NCI-H1105 (cell line): ENCODE results near the gene OR10A2.
A peak's percentile ranks its signal among the peaks of the same experiment; 100 is the strongest.
"Not testable (repeated sequence)": the region's sequence is repeated elsewhere in the genome, so short reads cannot be mapped to it uniquely, and the experiment has no call there.

Experiments used
- DNase-seq: peaks from one replicate; lab custom pipeline; 2025; lab: John Stamatoyannopoulos, UW

Gene OR10A2

GRCh38 chr11:6862961-6863360 is at the start of gene OR10A2:
OR10A2 (plus strand) TSS chr11:6863057; CDS start chr11:6869755, 6,698 bp downstream.
- peak; percentile 22 for DNase-seq

- no peak for DNase-seq
These were observed 49.2 kb upstream of the OR10A2 start for GRCh38 chr11:6813656-6814055.

GRCh38 chr11:6817694-6818093 is 45.2 kb upstream of the OR10A2 start:
- no peak for DNase-seq

DNA sequence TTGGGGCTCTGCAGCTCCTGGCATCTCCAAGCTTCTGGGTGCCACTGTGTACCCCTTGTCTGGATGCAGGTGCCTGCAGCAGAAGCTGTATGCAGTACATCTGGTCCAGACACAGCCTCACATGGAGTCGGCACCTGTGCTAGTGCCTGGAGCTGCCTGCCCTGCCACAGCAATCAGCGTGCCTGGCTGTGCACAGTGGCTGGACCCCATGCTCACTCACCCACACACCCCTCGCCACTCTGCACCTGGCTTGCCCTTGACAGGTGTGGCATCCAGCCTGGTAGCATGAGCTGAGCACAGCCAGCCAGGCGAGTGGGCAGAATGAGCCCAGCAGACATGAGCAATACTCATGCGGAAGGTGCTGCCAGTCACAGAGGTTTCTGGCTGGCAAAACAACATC is 43.9 kb upstream of the OR10A2 start:
- no peak for DNase-seq

DNA sequence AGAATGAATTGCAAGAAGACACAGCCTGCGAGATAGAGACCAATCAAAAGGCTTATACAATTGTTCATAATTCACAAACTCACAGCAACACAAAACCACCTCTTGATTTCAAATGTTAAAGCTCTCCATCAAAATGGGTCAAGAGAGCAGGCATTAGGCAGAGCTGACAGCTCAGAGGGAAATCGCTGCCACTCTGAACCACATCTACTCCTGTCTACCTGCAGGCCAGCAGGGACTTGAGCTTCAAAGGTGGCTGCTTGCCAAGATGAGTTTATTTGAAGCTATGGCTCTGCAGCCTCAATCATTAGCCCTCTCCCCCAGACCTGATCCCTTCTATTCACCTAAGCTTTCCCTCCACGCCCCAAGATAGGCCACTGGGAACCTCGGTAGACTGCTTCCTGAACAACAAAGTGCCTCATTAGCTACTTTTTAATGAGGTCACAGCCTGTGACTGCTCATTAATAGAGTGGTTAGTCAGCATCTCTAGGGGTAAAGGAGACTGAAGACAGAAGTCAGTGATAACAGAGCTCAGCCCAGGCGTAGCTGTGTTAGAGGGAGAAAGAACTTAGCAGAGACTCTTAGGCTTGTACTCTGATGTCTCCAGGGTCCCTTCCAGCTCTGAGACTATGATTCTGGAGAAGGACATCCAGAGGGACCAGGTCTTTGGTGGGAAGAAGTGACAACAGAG is 38.6 kb upstream of the OR10A2 start:
- no peak for DNase-seq

GRCh38 chr11:6825231-6825744 is 37.6 kb upstream of the OR10A2 start:
- DNase-seq: no peak

DNA sequence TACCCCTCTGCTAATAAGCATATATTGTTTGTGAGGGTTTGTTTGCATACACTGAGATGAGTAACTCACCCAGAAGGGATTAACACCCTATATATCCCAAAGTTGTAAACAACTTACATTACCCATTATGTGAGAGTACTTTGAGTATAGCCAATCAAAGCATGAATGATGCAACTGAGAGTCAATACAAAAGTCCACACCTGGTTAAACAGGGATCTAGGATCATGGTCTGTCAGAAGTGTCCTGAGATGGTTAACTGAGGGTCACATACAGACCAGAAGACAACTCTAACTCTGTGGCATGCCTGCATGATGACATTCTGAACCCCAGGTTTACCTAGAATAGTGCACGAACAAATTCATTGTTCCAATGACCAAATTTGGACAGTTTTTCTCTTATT is 34.8 kb upstream of the OR10A2 start:
- DNase-seq: no peak

- DNase-seq: no peak
These were observed 29.5 kb upstream of the OR10A2 start for GRCh38 chr11:6833356-6833755.

DNA sequence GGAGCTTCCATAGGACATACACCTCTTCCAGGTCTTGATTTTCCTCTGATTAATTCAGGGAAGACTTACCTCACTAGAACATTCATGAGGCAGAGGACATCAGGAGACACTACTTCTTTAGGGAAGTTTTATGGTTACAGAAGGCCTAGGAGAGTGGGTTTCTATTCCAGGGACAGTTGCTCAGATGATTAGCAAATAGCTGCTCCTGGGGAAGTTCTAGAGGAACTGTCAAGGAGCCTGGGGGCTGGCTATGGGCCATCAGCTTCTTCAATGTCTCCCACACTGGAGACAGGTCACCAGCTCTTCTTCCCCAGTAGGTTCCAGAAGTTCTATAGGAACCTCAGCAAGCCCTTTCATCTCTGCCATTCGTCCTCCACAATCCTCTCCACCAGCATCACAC is 28.8 kb upstream of the OR10A2 start:
- no peak for DNase-seq

DNA sequence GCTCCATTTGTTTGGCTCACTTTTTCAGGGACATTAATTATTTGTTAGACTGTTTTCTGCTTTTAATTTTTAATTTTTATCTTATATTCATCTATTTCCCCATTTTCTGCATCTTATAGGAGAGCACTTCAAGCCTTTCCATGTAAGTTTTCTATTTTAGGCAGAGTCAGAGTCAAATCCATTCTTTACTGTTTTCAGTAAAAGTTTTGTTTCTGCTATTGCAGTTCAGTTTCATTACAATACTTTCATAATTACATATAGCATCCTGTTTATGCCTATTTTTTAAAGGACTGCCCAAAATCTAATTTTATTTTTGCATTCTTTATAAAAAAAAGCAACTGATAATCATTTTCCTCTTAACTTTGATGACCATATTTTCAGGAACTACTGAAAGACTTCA is 21.2 kb upstream of the OR10A2 start:
- DNase-seq: no peak

DNA sequence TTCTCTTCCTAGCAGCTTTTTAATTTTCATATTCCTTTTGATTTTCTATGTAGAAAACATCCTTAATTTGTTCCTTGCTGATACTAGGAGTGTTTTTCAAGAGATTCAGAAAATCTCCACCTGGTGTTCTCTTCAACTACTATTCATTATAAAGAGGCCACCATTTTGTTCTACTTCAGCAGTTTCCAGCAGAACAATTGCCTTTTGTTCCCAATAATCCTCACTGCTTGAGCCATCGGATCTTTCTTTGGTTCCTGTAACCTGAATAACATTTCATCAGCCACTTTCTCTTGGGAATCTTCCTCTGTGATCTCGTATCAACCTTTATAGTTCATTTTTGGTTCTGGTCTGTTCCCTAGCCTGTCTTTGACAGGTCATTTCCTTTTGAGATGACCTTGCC is 19.2 kb upstream of the OR10A2 start:
- DNase-seq: no peak

DNA sequence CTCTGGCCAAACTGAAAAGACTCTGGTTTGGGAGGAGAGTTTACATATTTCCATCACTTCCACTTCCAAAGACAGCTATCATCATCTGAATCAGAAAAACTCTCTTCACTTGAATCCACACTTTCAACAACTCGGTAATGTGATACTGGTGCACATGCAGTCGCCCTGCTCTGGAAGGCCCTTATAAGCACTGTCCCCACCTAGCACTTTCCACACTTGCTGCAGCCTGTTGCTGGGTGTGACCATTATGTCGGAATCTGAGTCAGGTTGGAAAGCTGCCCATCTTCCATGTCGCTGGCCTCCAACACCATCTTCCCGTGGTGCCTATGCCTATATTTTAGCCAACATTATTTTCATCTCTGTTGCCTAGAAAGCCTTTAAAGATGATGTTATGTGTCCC is 18.5 kb upstream of the OR10A2 start:
- no peak for DNase-seq

DNA sequence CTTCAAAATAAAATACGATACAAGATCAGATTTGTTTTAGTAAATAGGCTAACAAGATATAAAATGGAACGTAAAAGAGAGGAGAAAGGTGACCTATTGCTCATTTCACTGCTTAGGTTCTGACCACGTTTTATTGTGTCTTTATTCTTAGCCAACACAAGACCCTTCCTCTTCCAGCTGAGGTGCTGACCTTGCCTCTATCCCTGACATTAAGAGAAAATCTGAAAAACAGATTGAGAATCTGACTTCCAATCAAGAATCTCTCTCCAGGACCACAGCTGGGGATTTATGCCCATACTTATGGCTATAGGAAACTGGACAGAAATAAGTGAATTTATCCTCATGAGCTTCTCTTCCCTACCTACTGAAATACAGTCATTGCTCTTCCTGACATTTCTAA is 17.5 kb upstream of the OR10A2 start, which contains the start of gene OR10A5:
Gene OR10A5 (plus strand): TSS at position 301 of the 400 bp plus-strand sequence. CDS start 0 bp downstream, at position 301.
- no peak for DNase-seq

DNA sequence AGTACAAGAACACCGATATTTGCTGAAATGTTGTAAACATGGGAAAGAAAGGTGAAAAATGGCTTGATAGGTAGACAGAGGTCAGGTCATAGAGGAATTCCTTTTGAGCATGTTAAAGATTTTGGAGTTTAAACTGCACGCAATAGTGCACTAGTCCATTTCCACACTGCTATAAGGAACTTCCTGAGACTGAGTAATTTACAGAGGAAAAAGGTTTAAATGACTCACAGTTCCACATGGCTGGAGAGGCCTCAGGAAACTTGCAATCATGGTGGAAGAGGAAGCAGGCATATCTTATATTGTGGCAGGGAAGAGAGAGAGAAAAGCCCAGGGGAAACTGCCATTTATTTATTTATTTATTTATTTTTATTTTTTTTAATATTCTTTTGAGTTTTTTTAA is 12.3 kb upstream of the OR10A2 start:
- DNase-seq: no peak

DNA sequence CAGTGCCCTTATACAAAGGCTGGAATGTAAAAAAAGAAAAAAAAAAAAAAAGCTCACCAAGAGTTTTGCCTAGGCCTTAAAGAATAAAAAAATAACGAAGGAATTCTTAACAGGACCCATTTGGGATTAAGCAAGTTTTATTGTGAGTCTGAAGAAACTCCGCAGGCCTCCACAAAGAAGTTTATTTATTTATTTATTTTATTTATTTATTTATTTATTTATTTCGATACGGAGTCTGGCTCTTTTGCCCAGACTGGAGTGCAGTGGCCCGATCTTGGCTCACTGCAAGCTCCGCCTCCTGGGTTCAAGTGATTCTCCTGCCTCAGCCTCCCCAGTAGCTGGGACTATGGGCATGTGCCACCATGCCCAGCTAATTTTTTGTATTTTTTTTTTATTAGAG is 8.1 kb upstream of the OR10A2 start:
- DNase-seq: not testable (repeated sequence)

DNA sequence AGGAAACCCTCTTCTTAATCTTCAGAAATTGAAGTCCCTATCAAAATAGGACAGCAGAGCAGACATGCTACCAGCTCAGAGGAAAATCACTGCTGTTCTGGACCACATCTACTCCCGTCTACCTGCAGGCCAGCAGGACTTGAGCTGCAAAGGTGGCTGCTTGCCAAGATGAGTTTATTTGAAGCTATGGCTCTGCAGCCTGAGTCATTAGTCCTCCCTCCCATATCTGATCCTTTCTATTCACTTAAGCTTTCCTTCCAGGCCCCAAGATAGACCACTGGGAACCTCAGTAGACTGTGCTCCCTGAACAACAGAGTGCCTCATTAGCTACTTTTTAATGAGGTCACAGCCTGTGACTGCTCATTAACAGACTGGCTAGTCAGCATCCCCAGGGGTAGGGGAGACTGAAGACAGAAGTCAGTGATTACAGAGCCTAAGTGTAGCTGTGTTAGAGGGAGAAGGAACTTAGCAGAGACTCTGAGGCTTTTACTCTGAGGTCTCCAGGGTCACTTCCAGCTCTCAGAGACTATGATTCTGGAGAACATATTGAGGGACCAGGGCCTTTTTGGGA is 6.8 kb upstream of the OR10A2 start:
- no peak for DNase-seq

GRCh38 chr11:6856871-6857270 is 6.0 kb upstream of the OR10A2 start:
- no peak for DNase-seq

DNA sequence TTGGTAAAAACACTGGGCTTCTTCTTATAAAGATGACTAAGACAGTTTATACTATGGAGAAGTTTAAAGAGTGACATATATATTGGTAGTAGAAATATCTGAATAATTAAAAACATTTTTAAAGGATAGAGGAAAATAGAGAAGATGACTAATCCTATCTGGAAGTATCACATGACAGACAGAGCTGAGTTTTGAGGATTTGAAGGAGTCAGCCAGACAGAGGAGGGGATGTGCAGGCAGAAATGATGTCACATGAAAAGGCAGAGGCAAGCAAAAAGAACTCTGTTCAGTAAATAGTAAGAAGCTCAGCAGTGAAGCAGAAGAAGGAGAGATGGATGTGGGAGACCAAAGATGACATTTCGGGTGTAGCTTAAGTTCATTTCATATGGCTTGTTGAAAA is 1.6 kb downstream of the OR10A2 start:
- DNase-seq: no peak

- DNase-seq: no peak
These were observed 8.4 kb downstream of the OR10A2 start for GRCh38 chr11:6871278-6871677.

- no peak for DNase-seq
These were observed 12.9 kb downstream of the OR10A2 start for GRCh38 chr11:6875761-6876160.

- DNase-seq: no peak
These were observed 13.5 kb downstream of the OR10A2 start, which contains the start of gene OR10A4 for GRCh38 chr11:6876325-6876724. OR10A4 (plus strand) TSS chr11:6876625; CDS start chr11:6876648, 23 bp downstream.

- DNase-seq: no peak
These were observed 14.1 kb downstream of the OR10A2 start for GRCh38 chr11:6876914-6877313.

DNA sequence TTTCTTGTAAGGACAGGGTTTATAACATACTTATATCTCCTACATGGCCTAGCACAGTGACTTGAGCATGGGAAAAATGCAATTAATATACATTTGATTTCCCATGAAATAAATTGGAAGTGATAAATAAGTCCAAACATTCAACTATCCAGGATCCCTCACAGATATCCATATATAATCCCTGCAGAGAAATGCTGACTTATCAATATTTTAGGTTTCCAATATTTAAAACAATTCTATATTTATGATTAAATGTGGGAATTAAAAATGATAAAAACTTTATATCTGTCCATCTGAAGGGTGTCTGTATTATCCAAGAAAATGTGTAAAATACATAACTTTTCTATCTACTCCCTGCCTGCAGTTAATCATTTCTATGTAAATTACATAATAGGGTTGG is 19.9 kb downstream of the OR10A2 start:
- no peak for DNase-seq

DNA sequence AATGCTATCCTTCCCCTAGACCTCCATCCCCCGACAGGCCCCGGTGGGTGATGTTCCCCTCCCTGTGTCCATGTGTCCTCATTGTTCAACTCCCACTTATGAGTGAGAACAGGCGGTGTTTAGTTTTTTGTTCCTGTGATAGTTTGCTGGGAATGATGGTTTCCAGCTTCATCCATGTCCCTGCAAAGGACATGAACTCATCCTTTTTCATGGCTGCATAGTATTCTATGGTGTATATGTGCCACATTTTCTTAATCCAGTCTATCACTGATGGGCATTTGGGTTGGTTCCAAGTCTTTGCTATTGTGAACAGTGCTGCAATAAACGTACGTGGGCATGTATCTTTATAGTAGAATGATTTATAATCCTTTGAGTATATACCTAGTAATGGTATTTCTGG is 24.9 kb downstream of the OR10A2 start:
- not testable (repeated sequence) for DNase-seq
